Kidney epithelial cell (primary cell): ENCODE data around the gene SRSF8. TPM values are rescaled to one million over a fixed set of nuclear protein-coding genes. Genes with fewer than 3 reads are reported as not detected.

Experiments
- DNase-seq: peaks from one replicate; pipeline ENCODE4 v3.0.0-alpha.2; 2010; ENCODE audit warnings: low read depth
- H3K27me3 ChIP-seq: 2 replicates; pipeline ENCODE4 v1.6.0; 2011; ENCODE audit warnings: low read length; ENCODE audit not compliant: control insufficient read depth, insufficient read depth
- H3K36me3 ChIP-seq: 2 replicates; pipeline ENCODE4 v1.5.1; 2011; ENCODE audit warnings: low read length; ENCODE audit not compliant: control insufficient read depth, insufficient read depth
- H3K4me3 ChIP-seq: 2 replicates; pipeline ENCODE4 v1.5.1; 2011; ENCODE audit warnings: low read depth, mild to moderate bottlenecking, control low read depth, low read length
- total RNA-seq: library from RNA; depleted of rRNA; stranded (reverse); fragments of >200 nt; gene quantifications from 2 replicates; pipeline ENCODE4 v1.2.3, GENCODE V29; 2015
- TF ChIP-seq, protein P1 (sequence below): IDR thresholded peaks from 2 replicates; pipeline ENCODE4 v1.5.1; 2011; ENCODE audit warnings: mild to moderate bottlenecking, moderate library complexity, low read length, control low read depth, inconsistent platforms; ENCODE audit not compliant: insufficient read depth, poor library complexity, severe bottlenecking

Gene SRSF8
- total RNA-seq, 1 donor from 2014 or later = 34.2 TPM

DNA sequence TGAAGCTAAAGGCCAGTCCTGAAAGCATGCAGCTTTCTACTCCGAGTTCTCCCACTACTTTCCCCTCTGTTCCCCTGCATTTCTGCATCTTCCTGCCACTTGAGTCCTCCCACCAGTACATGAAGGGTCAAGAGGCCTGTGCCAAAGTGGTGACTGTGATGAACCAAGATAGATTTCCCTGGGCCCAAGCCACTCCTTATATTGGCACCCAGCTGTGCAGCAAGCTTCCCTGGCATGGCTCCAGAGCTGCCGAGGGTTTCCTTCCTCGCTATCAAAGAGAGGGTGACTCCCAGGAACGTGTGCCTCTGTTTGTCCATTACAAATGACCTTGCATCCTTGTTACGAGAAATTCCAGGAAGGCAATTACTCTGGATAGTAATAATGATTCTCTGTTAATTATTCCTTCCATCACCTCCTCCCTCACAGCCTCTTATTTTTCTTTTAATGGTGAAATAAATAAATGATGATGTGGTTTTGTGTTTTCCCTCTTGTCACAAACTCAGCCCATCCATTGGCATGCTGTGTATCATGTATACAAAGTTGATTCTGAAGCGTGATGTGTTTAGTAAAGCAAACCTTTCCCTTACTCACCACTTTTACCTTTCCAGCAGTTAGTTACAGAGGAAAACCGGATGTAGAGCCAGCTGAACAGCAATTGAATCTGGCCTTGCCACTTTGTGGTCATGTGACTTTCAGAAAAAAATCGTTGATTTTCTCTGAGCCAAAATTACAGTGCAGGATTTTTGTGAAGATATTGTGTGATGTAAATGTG lies 8.3 kb downstream of the SRSF8 start:
- Histone ChIP-seq H3K4me3 (no peak overlapping the region), H3K36me3 (no peaks in the 10 kb centered on the region), H3K27me3 (no peaks in the 10 kb centered on the region)
- TF ChIP-seq, protein P1, sequence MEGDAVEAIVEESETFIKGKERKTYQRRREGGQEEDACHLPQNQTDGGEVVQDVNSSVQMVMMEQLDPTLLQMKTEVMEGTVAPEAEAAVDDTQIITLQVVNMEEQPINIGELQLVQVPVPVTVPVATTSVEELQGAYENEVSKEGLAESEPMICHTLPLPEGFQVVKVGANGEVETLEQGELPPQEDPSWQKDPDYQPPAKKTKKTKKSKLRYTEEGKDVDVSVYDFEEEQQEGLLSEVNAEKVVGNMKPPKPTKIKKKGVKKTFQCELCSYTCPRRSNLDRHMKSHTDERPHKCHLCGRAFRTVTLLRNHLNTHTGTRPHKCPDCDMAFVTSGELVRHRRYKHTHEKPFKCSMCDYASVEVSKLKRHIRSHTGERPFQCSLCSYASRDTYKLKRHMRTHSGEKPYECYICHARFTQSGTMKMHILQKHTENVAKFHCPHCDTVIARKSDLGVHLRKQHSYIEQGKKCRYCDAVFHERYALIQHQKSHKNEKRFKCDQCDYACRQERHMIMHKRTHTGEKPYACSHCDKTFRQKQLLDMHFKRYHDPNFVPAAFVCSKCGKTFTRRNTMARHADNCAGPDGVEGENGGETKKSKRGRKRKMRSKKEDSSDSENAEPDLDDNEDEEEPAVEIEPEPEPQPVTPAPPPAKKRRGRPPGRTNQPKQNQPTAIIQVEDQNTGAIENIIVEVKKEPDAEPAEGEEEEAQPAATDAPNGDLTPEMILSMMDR = no peak
- no peak for DNase-seq

DNA sequence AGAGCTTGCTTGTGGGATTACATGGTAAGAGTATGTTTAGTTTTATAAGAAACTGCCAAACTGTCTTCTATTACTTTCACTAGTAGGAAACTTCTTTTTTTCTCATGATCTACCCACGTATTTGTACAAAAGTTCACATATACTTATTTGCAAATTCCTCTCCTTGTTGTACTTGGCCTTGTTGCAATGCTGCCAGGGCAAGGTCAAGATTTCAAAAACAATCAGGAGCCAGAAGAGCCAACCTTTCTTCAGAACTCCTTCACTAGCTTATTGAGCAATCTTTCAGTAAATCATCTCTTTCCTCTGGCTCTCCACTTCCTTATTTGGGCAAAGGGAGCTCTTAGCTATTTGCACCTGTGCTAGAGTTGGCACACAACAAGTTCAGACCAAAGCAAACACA lies 9.7 kb downstream of the SRSF8 start:
- TF ChIP-seq, protein P1 = no peak
- peak; percentile 83 for DNase-seq
- Histone ChIP-seq H3K27me3 (no peaks in the 10 kb centered on the region), H3K36me3 (no peaks in the 10 kb centered on the region), H3K4me3 (no peak overlapping the region)

DNA sequence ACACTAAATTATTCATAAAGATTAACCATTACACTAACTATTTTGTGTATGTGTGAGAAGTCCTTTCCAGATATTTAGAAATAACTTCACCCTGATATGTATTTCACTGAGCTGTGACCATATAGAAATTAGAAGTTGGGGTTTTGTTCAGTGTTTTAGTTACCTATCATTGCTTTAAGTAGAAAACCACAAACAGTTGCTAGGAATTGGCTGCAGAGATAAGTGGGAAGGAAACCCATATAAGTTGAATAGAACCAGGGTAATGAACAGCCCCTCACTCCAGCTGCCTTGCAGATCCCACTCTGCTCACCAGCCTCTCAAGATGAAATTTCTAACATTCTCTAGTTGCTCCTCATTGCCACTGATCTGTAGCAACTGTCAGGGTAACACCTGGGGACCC lies 10.3 kb downstream of the SRSF8 start:
- Histone ChIP-seq H3K4me3 (no peak overlapping the region), H3K36me3 (no peaks in the 10 kb centered on the region), H3K27me3 (no peaks in the 10 kb centered on the region)
- TF ChIP-seq, protein P1 = no peak
- no peak for DNase-seq

DNA sequence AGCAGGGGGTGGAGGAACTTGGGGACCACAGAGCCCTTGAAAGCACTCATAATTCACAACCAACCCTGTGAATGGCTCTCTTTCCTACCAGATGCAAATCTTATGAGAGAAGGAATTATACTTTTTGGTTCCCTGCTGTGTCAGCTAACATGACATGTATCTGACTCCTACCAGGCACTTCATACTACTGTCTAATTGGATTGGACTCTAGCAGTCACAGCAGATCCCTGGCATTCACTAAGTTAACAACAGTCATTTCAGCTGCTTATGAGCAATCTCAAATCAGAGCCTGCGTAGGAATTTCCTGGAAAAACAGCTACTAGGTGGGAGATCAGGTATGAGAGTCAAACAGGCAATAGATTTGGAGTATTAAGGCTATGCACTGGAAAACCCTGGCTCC lies 11.8 kb downstream of the SRSF8 start:
- TF ChIP-seq, protein P1 = no peak
- DNase-seq = no peak
- no peaks in the 10 kb centered on the region for H3K27me3 ChIP-seq
- no peaks in the 10 kb centered on the region for H3K36me3 ChIP-seq
- H3K4me3 ChIP-seq = no peak overlapping the region

DNA sequence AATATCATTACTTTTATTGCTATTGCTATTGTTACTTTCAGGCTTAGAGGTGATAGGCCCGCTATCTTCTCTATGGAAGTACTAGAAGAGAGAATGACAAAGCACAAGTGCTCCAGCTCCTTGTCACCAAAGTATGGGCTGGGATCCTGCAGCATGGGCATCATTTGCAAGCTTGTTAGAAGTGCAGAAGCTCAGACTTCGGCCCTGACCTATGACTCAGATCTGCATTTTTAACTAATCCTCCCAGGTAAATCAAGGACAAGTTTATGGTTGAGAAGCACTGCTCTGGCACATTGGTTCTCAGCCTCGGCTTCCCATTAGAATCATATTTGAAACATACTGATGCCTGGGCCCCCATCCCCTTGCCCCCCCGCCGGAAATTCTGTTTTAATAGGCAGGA lies 14.3 kb downstream of the SRSF8 start:
- Histone ChIP-seq H3K27me3 (no peaks in the 10 kb centered on the region), H3K36me3 (no peaks in the 10 kb centered on the region), H3K4me3 (no peak overlapping the region)
- DNase-seq = no peak
- TF ChIP-seq, protein P1 = no peak

DNA sequence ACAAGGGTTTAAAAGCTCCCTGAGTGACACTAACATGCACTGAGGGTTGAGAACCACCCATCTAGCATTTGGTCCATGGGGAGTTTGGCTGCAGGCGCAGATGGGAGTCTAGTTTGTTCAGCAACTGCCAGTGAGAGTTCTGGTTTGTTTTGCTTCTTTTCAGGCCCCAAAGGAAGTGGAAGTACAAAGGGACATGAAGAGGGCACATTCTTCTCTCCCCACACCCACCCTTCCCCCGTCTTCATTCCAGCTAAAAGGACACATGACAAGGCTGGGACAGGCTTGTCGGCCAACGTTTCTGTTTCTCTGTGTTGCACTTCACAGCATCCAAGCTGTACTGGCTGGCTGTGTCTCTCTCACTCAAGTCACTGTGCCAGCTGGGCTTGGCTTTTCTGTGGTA lies 14.7 kb downstream of the SRSF8 start:
- Histone ChIP-seq H3K4me3 (no peak overlapping the region), H3K36me3 (no peaks in the 10 kb centered on the region), H3K27me3 (no peaks in the 10 kb centered on the region)
- TF ChIP-seq, protein P1 = no peak
- no peak for DNase-seq
